Stomach (tissue), 9 donors: Measurements from ENCODE around the gene SH3GL2. TPM values are rescaled to one million over a fixed set of nuclear protein-coding genes. Genes with fewer than 3 reads are reported as not detected.

Source experiments
- DNase-seq, 2 donors: peaks; one replicate each; pipeline versions ENCODE4 v3.0.0 to v3.0.0-alpha.2; 2013 to 2019
- H3K27ac ChIP-seq, 5 donors: fragments of 200-600 bp in 4 of 5; sonication (generic) in 4 of 5; one replicate each; pipeline ENCODE4 v1.5.1; 2013 to 2019; ENCODE audit warnings: mild to moderate bottlenecking in 1 of 5, moderate library complexity in 1 of 5
- H3K27me3 ChIP-seq, 3 donors: fragments of 200-600 bp; sonication (generic); one replicate each; pipeline ENCODE4 v1.5.1; 2017 to 2019; ENCODE audit warnings: mixed run types in 1 of 3
- H3K36me3 ChIP-seq, 4 donors: fragments of 200-600 bp; sonication (generic); 1 replicate in 3 of 4; 2 replicates in 1 of 4; pipeline ENCODE4 v1.5.1; 2016 to 2019
- H3K4me1 ChIP-seq, 4 donors: fragments of 200-600 bp; sonication (generic); one replicate each; pipeline ENCODE4 v1.5.1; 2016 to 2019
- H3K4me3 ChIP-seq, 4 donors: fragments of 200-600 bp; sonication (generic) in 3 of 4; one replicate each; pipeline ENCODE4 v1.5.1; 2016 to 2019; ENCODE audit warnings: mild to moderate bottlenecking in 1 of 4
- H3K9me3 ChIP-seq, 4 donors: fragments of 200-600 bp; sonication (generic); one replicate each; pipeline ENCODE4 v1.5.1; 2016 to 2019
- CTCF ChIP-seq, 7 experiments: fragments of 450-650 bp in 4 of 7; fragments of 200-600 bp in 3 of 7; sonication (generic) in 3 of 7; IDR thresholded peaks; one replicate each; pipeline ENCODE4 v1.5.1; 2016 to 2019; ENCODE audit warnings: antibody characterized with exemption in 7 of 7, control low read depth in 2 of 7, mild to moderate bottlenecking in 1 of 7
- EP300 ChIP-seq: sonication (generic); formaldehyde crosslinking; IDR thresholded peaks from one replicate; pipeline ENCODE4 v1.6.1; 2017; ENCODE audit warnings: antibody characterized with exemption
- POLR2A ChIP-seq, 4 donors: fragments of 450-650 bp; IDR thresholded peaks; one replicate each; pipeline ENCODE4 v1.6.1; 2016; ENCODE audit warnings: antibody characterized with exemption in 4 of 4, control low read depth in 2 of 4, mild to moderate bottlenecking in 1 of 4, moderate library complexity in 1 of 4
- POLR2AphosphoS5 ChIP-seq, 3 donors: sonication (generic); formaldehyde crosslinking; IDR thresholded peaks; one replicate each; pipeline ENCODE4 v1.6.1; 2016; ENCODE audit warnings: antibody characterized with exemption in 3 of 3
- WGBS, 5 donors: extraction: QIAGEN DNeasy Blood & Tissue Kit in 3 of 5; methylation state at CpG; one replicate each; pipeline versions ENCODE4 v1.1.5 to v1.1.7; 2013 to 2018; 5-methylcytosine and 5-hydroxymethylcytosine counted together
- intact Hi-C: fragments of 100-400 bp; cut with DNase I; formaldehyde crosslinking; loops from one replicate; pipeline ENCODE4 v1.15.1; 2023; ENCODE audit warnings: low total_unique reads
- polyA plus RNA-seq, 3 donors: library from polyadenylated mRNA; stranded (reverse); fragments of 200-250 nt; gene quantifications; one replicate each; pipeline ENCODE4 v1.2.3, GENCODE V29; 2013
- total RNA-seq, 5 donors: library from RNA; depleted of rRNA; stranded (reverse); fragments of >200 nt; gene quantifications; one replicate each; pipeline versions ENCODE4 v1.1.0 to v1.2.3, GENCODE V29; 2014 to 2016
- donor health status: healthy with polysubstance abuse.
- donor health status: Bipolar disorder and iron deficiency.
- donor health status: healthy.

SH3GL2 gene
- total and polyA plus RNA-seq, 8 donors: 0.89 to 17.5 (median 7.7) TPM; not detected in 1

- intact Hi-C loops: no loop called here
Observed at GRCh38 chr9:17653947-17654465, 75.1 kb downstream of the SH3GL2 start.

GRCh38 chr9:17656889-17657288 lies 78.0 kb downstream of the SH3GL2 start:
- H3K27me3 ChIP-seq: no peaks in the 10 kb centered on the region
- DNase-seq: no peak
- intact Hi-C loops: no loop called here
- H3K4me3 ChIP-seq: no peak overlapping the region
- H3K27ac ChIP-seq: no peak overlapping the region
- no peaks in the 10 kb centered on the region for H3K4me1 ChIP-seq
- 65 to 88% (median 76%) methylated on average over 1 of the region's 1 CpG for WGBS, 5 donors
- TF ChIP-seq POLR2AphosphoS5 (IDR thresholded peaks at IDR 0.05) (no peak), CTCF (IDR thresholded peaks at IDR 0.05) (no peak), POLR2A (IDR thresholded peaks at IDR 0.05) (no peak), EP300 (no peak)
- no peaks in the 10 kb centered on the region for H3K9me3 ChIP-seq
- no peaks in the 10 kb centered on the region for H3K36me3 ChIP-seq

More at GRCh38 chr9:17653947-17654465, 75.1 kb downstream of the SH3GL2 start:
- no peak for TF ChIP-seq CTCF (IDR thresholded peaks at IDR 0.05)
- TF ChIP-seq POLR2A (IDR thresholded peaks at IDR 0.05): no peak
- TF ChIP-seq POLR2AphosphoS5 (IDR thresholded peaks at IDR 0.05): no peak
- no peak for TF ChIP-seq EP300
- Histone ChIP-seq H3K27me3 (no peaks in the 10 kb centered on the region), H3K36me3 (no peaks in the 10 kb centered on the region), H3K9me3 (no peaks in the 10 kb centered on the region), H3K4me3 (no peak overlapping the region), H3K27ac (no peak overlapping the region), H3K4me1 (no peaks in the 10 kb centered on the region)
- WGBS, 5 donors: 72 to 84% (median 74%) methylated on average over 4 of the region's 4 CpGs
- no peak for DNase-seq

- H3K36me3 ChIP-seq: no peaks in the 10 kb centered on the region
- H3K9me3 ChIP-seq: no peaks in the 10 kb centered on the region
- TF ChIP-seq EP300: no peak
- no peak for TF ChIP-seq POLR2AphosphoS5 (IDR thresholded peaks at IDR 0.05)
- TF ChIP-seq POLR2A (IDR thresholded peaks at IDR 0.05): no peak
- TF ChIP-seq CTCF (IDR thresholded peaks at IDR 0.05): no peak
- H3K27me3 ChIP-seq: no peaks in the 10 kb centered on the region
- DNase-seq: no peak
- no peaks in the 10 kb centered on the region for H3K4me1 ChIP-seq
- H3K27ac ChIP-seq: no peak overlapping the region
- WGBS, 5 donors: 63 to 71% (median 70%) methylated on average over 2 of the region's 2 CpGs
- H3K4me3 ChIP-seq: no peak overlapping the region
- intact Hi-C loops: no loop called here
Observed at GRCh38 chr9:17658237-17658636, 79.4 kb downstream of the SH3GL2 start.

GRCh38 chr9:17660158-17660557 lies 81.3 kb downstream of the SH3GL2 start:
- Histone ChIP-seq H3K9me3 (no peaks in the 10 kb centered on the region), H3K27ac (no peak overlapping the region), H3K36me3 (no peaks in the 10 kb centered on the region), H3K4me3 (no peak overlapping the region), H3K27me3 (no peaks in the 10 kb centered on the region), H3K4me1 (no peaks in the 10 kb centered on the region)
- no peak for DNase-seq
- no peak for TF ChIP-seq POLR2A (IDR thresholded peaks at IDR 0.05)
- TF ChIP-seq CTCF (IDR thresholded peaks at IDR 0.05): no peak
- no peak for TF ChIP-seq POLR2AphosphoS5 (IDR thresholded peaks at IDR 0.05)
- TF ChIP-seq EP300: no peak
- intact Hi-C loops: no loop called here
- WGBS, 5 donors: 86 to 92% (median 90%) methylated on average over 3 of the region's 3 CpGs
